ENCODE results near the gene NTN1. TPM values are rescaled to one million over a fixed set of nuclear protein-coding genes. Genes with fewer than 3 reads are reported as not detected.
A peak's percentile ranks its signal among the peaks of the same experiment; 100 is the strongest.

Gene NTN1
- total and polyA plus RNA-seq, 11 donors, result 9.3 to 25.8 (median 17.3) TPM

GRCh38 chr17:9258115-9259015 is 237.1 kb downstream of the NTN1 start:
- Histone ChIP-seq H3K36me3 (no peaks in the 10 kb centered on the region), H3K27ac (peak overlapping the region in 2 of 12 donors; percentile 27 to 70), H3K4me1 (peaks cover 0 to 43% (median 15%) of the 10 kb centered on the region in 12 donors), H3K4me3 (no peak overlapping the region), H3K9me3 (no peaks in the 10 kb centered on the region), H3K27me3 (no peaks in the 10 kb centered on the region)
- DNase-seq, result no peak
- no peak for TF ChIP-seq POLR2A (IDR thresholded peaks at IDR 0.05)
- TF ChIP-seq, protein P1, sequence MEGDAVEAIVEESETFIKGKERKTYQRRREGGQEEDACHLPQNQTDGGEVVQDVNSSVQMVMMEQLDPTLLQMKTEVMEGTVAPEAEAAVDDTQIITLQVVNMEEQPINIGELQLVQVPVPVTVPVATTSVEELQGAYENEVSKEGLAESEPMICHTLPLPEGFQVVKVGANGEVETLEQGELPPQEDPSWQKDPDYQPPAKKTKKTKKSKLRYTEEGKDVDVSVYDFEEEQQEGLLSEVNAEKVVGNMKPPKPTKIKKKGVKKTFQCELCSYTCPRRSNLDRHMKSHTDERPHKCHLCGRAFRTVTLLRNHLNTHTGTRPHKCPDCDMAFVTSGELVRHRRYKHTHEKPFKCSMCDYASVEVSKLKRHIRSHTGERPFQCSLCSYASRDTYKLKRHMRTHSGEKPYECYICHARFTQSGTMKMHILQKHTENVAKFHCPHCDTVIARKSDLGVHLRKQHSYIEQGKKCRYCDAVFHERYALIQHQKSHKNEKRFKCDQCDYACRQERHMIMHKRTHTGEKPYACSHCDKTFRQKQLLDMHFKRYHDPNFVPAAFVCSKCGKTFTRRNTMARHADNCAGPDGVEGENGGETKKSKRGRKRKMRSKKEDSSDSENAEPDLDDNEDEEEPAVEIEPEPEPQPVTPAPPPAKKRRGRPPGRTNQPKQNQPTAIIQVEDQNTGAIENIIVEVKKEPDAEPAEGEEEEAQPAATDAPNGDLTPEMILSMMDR (IDR thresholded peaks at IDR 0.05), result no peak
- no peak for ATAC-seq
- 94 to 96% (median 94%) methylated on average over 15 of the region's 15 CpGs for WGBS, 4 donors
- intact Hi-C loops (cut with DNase I), result no loop called here

- peaks cover 0 to 8% (median 0%) of the 10 kb centered on the region in 12 donors for H3K9me3 ChIP-seq
- H3K36me3 ChIP-seq, result no peaks in the 10 kb centered on the region
- no peaks in the 10 kb centered on the region for H3K27me3 ChIP-seq
- WGBS, 4 donors, result 37 to 63% (median 46%) methylated on average over 10 of the region's 10 CpGs
- H3K4me1 ChIP-seq, result peaks cover 0 to 43% (median 15%) of the 10 kb centered on the region in 12 donors
- ATAC-seq (peak; percentile 51 to 94 (median 86)), DNase-seq (peak in 4 of 5 donors; percentile 43 to 62 (median 49))
- H3K4me3 ChIP-seq, result no peak overlapping the region
- intact Hi-C loops (cut with DNase I), result no loop called here
- TF ChIP-seq, protein P1 (IDR thresholded peaks at IDR 0.05), result no peak
- TF ChIP-seq POLR2A (IDR thresholded peaks at IDR 0.05), result no peak
- H3K27ac ChIP-seq, result peak overlapping the region in 6 of 12 donors; percentile 10 to 70 (median 31)
Measured at GRCh38 chr17:9259419-9259818, 238.1 kb downstream of the NTN1 start.

DNA sequence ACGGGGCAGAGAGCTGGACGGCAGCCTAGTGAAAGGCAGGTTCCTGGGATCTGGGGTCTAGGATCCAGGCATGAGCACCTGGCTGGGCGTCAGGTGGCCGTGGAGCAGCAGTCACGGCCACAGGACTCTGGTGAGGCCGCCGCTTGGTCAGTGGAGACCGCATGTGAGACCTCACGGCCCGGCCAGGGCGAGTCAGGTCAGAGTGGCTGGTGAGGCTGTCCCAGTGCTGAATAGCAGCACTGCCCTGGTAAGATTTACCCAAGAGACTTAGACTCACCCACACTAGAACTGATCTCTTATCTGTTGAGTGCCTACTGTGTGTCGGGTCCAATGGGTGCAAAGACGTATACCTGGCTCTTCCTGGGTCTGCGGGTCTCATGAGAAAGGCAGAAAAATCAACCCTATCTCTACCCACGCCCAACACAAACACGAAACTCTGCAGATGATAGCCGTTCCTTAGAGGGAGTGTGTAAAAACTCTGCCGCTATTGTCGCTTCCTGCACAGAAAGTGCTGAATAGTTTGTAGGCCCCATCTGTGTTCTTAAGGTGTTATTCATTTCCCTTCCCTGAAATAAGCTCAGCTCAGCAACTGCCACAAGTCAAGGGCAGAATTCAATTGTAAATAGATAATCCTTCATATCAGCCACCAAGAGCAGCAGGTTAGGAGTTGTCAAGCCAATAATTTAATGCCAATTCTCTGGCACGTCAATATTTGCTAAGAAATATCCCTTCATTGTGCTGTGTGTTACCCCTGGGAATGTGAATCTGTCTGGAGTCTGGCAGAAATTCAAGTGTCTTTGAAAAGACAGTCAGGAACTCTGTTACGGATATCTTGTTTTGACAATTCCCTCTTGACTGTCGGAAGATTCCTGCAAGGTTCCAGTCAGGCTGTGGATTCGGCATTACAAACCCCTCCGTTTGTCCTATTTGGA is 240.0 kb downstream of the NTN1 start:
- Histone ChIP-seq H3K4me3 (no peak overlapping the region), H3K27ac (no peak overlapping the region), H3K27me3 (no peaks in the 10 kb centered on the region), H3K4me1 (peaks cover 0 to 44% (median 15%) of the 10 kb centered on the region in 12 donors), H3K9me3 (peaks cover 0 to 8% (median 0%) of the 10 kb centered on the region in 12 donors), H3K36me3 (no peaks in the 10 kb centered on the region)
- WGBS, 4 donors, result 73 to 76% (median 75%) methylated on average over 23 to 24 of the region's 24 CpGs
- intact Hi-C loops (cut with DNase I), result no loop called here
- no peak for ATAC-seq
- DNase-seq, result no peak
- TF ChIP-seq, protein P1 (IDR thresholded peaks at IDR 0.05), result no peak
- no peak for TF ChIP-seq POLR2A (IDR thresholded peaks at IDR 0.05)

Measured in heart left ventricle (tissue), 16 donors.